ENCODE data around the gene SYNGR4.

SYNGR4 gene

GRCh38 chr19:48394331-48395169, 30.4 kb downstream of the SYNGR4 start:
- in situ Hi-C loops (cut with HindIII; ENCODE audit: low sequenced_read_pairs) = no loop called here
- no peak overlapping the region for H3K4me3 ChIP-seq (ENCODE audit: low read depth, low read length)
- no peak for DNase-seq (ENCODE audit: low read depth, low spot score)
- no peak for TF ChIP-seq CTCF (IDR thresholded peaks at IDR 0.05; ENCODE audit: low read depth, low read length)

GRCh38 chr19:48395170-48395455, 30.9 kb downstream of the SYNGR4 start:
- in situ Hi-C loops (cut with HindIII; ENCODE audit: low sequenced_read_pairs) = no loop called here
- no peak for DNase-seq (ENCODE audit: low read depth, low spot score)
- TF ChIP-seq CTCF (IDR thresholded peaks at IDR 0.05; ENCODE audit: low read depth, low read length) = no peak
- H3K4me3 ChIP-seq (ENCODE audit: low read depth, low read length) = no peak overlapping the region

GRCh38 chr19:48395499-48395898, 31.3 kb downstream of the SYNGR4 start:
- H3K4me3 ChIP-seq (ENCODE audit: low read depth, low read length) = no peak overlapping the region
- TF ChIP-seq CTCF (IDR thresholded peaks at IDR 0.05; ENCODE audit: low read depth, low read length) = no peak
- DNase-seq (ENCODE audit: low read depth, low spot score) = no peak
- in situ Hi-C loops (cut with HindIII; ENCODE audit: low sequenced_read_pairs) = no loop called here

- TF ChIP-seq CTCF (IDR thresholded peaks at IDR 0.05; ENCODE audit: low read depth, low read length) = no peak
- no peak overlapping the region for H3K4me3 ChIP-seq (ENCODE audit: low read depth, low read length)
- in situ Hi-C loops (cut with HindIII; ENCODE audit: low sequenced_read_pairs) = no loop called here
- no peak for DNase-seq (ENCODE audit: low read depth, low spot score)
These were observed 32.1 kb downstream of the SYNGR4 start for GRCh38 chr19:48396016-48396823.

GRCh38 chr19:48396824-48397176, 32.6 kb downstream of the SYNGR4 start:
- TF ChIP-seq CTCF (IDR thresholded peaks at IDR 0.05; ENCODE audit: low read depth, low read length) = no peak
- DNase-seq (ENCODE audit: low read depth, low spot score) = no peak
- in situ Hi-C loops (cut with HindIII; ENCODE audit: low sequenced_read_pairs) = no loop called here
- H3K4me3 ChIP-seq (ENCODE audit: low read depth, low read length) = no peak overlapping the region

GRCh38 chr19:48397263-48398101, 33.3 kb downstream of the SYNGR4 start:
- no peak for DNase-seq (ENCODE audit: low read depth, low spot score)

More at GRCh38 chr19:48397263-48398101, 33.3 kb downstream of the SYNGR4 start:
- in situ Hi-C loops (cut with HindIII; ENCODE audit: low sequenced_read_pairs) = no loop called here
- peak overlapping the region; percentile 48 for H3K4me3 ChIP-seq (ENCODE audit: low read depth, low read length)
- no peak for TF ChIP-seq CTCF (IDR thresholded peaks at IDR 0.05; ENCODE audit: low read depth, low read length)

Measured in astrocyte of the spinal cord (primary cell).